IPS-20b (cell line): Measurements from ENCODE around the gene POU2F1.

Experiments
- H3K27ac ChIP-seq: one replicate; pipeline ENCODE4 v1.5.1; 2013; ENCODE audit warnings: low read length
- H3K27me3 ChIP-seq: 2 replicates; pipeline ENCODE4 v1.6.1; 2013; ENCODE audit warnings: mild to moderate bottlenecking, low read length, inconsistent platforms; ENCODE audit not compliant: insufficient read depth
- H3K36me3 ChIP-seq: 2 replicates; pipeline ENCODE4 v1.6.1; 2013; ENCODE audit warnings: low read depth, mild to moderate bottlenecking, inconsistent platforms, low read length, moderate library complexity; ENCODE audit not compliant: insufficient read depth
- H3K4me1 ChIP-seq: 2 replicates; pipeline ENCODE4 v1.6.1; 2013; ENCODE audit warnings: mild to moderate bottlenecking, control low read depth, inconsistent platforms, low read length, moderate library complexity; ENCODE audit not compliant: insufficient read depth
- H3K4me3 ChIP-seq: 2 replicates; pipeline ENCODE4 v1.5.1; 2013; ENCODE audit warnings: mild to moderate bottlenecking, low read length, inconsistent platforms
- H3K9ac ChIP-seq: 2 replicates; pipeline ENCODE4 v1.6.1; 2013; ENCODE audit warnings: low read depth, mild to moderate bottlenecking, inconsistent platforms, low read length, moderate library complexity
- H3K9me3 ChIP-seq: 2 replicates; pipeline ENCODE4 v1.6.1; 2013; ENCODE audit warnings: mild to moderate bottlenecking, low read depth, low read length, inconsistent platforms; ENCODE audit not compliant: insufficient read depth

POU2F1 gene

DNA sequence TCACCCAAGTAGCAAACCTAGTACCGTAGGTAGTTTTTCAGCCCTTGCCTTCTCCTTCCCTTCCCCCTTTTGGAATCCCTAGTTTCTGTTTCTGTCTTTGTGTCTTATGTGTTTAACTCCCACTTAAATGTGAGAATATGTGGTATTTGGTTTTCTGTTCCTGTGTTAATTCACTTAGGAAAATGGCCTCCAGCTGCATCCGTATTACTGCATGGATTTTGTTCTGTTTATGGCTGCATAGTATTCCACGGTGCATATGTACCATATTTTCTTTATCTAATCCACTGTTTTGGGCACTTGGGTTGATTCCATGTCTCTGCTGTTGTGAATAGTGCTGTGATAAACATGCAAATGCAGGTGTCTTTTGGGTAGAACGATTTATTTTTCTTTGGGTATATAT lies 138.6 kb downstream of the POU2F1 start:
- H3K27me3 ChIP-seq: no peaks in the 10 kb centered on the region
- peaks cover 11% of the 10 kb centered on the region; the same call in 1 of the 2 replicates for H3K4me1 ChIP-seq
- no peaks in the 10 kb centered on the region for H3K9me3 ChIP-seq
- H3K27ac ChIP-seq: no peak overlapping the region
- no peak overlapping the region for H3K4me3 ChIP-seq
- no peaks in the 10 kb centered on the region for H3K36me3 ChIP-seq
- no peak overlapping the region for H3K9ac ChIP-seq

DNA sequence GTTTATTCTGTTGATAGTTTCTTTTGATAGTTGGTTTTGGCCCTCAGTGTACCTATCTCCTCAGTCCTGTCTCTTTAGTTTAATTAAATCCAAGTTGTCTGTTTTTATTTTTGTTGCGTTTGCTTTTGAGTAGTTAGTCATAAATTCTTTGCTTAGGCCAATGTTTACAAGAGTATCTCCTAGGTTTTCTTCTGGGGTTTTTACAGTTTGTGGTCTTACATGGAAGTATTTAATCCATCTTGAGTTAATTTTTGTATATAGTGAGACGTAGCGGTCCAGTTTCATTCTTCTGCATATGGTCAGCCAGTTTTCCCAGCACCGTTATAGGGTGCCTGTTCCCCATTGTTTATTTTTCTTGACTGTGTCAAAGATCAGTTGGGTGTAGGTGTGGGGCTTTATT lies 139.4 kb downstream of the POU2F1 start:
- Histone ChIP-seq H3K27me3 (no peaks in the 10 kb centered on the region), H3K9me3 (no peaks in the 10 kb centered on the region), H3K27ac (no peak overlapping the region), H3K4me1 (peaks cover 16% of the 10 kb centered on the region; the same call in 1 of the 2 replicates), H3K9ac (no peak overlapping the region), H3K36me3 (no peaks in the 10 kb centered on the region; the same call in 1 of the 2 replicates), H3K4me3 (no peak overlapping the region)

DNA sequence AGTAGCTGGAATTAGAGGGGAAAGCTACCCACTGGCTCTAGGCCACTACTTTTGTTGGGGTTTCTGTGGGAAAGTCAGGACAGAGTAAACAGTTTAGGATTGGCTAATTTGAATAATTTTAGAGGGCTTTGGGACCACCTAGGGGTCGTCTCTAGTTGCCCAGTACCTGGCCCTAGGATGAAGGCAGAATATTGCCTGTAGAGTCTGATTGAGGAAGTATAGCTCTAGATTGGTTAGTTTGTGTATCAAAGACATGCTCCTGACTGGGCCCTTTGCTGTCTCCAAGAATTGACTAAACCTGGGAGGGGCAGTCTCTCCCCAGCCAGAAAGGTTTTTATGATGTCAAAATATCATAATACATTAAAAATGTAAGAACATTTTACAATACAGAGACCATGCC lies 142.0 kb downstream of the POU2F1 start:
- peaks cover 17% of the 10 kb centered on the region; the same call in 1 of the 2 replicates for H3K36me3 ChIP-seq
- no peak overlapping the region for H3K4me3 ChIP-seq
- H3K27ac ChIP-seq: no peak overlapping the region
- H3K27me3 ChIP-seq: no peaks in the 10 kb centered on the region
- no peak overlapping the region for H3K9ac ChIP-seq
- no peaks in the 10 kb centered on the region for H3K9me3 ChIP-seq
- H3K4me1 ChIP-seq: peaks cover 23% of the 10 kb centered on the region; the same call in 1 of the 2 replicates

DNA sequence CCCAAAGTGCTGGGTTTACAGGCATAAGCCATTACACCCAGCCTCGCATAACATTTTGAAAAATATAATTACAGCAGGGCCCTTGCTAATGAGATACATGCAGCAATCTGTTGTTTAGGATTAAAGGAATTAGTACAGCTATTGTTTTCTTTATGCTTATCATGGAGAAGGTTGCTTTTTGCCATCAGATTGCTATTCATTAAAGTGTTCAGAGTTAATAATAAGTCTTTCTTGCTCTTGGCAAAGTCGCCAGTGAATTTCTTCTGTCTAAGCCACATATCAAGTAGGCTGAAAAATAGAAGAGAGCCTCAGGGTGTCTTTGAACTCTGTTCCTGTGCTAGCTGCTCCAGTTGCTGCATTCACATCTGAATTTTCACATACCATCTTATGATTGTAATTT lies 144.1 kb downstream of the POU2F1 start:
- peaks cover 19% of the 10 kb centered on the region; the same call in 1 of the 2 replicates for H3K36me3 ChIP-seq
- H3K9ac ChIP-seq: no peak overlapping the region
- no peak overlapping the region for H3K27ac ChIP-seq
- no peaks in the 10 kb centered on the region for H3K9me3 ChIP-seq
- no peak overlapping the region for H3K4me3 ChIP-seq
- peaks cover 23% of the 10 kb centered on the region; the same call in 1 of the 2 replicates for H3K4me1 ChIP-seq
- H3K27me3 ChIP-seq: no peaks in the 10 kb centered on the region

DNA sequence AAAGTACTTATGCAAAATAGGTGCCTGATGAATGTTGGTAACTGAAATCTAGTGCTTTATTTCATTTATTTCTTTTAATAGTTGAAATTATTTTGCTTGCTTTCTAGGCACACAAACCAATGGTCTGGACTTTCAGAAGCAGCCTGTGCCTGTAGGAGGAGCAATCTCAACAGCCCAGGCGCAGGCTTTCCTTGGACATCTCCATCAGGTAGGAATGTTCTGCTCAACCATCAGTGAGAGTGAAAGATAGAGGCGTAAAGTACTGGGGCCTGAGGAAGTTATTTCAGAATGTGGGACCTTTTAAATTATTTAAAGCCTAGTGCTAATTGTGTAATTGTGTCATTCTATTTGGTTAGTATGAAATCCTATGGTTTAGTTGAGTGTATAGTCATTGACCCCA lies 144.7 kb downstream of the POU2F1 start:
- Histone ChIP-seq H3K9me3 (no peaks in the 10 kb centered on the region), H3K36me3 (peaks cover 19% of the 10 kb centered on the region; the same call in 1 of the 2 replicates), H3K27ac (no peak overlapping the region), H3K4me3 (no peak overlapping the region), H3K27me3 (no peaks in the 10 kb centered on the region), H3K4me1 (peaks cover 23% of the 10 kb centered on the region; the same call in 1 of the 2 replicates), H3K9ac (no peak overlapping the region)

DNA sequence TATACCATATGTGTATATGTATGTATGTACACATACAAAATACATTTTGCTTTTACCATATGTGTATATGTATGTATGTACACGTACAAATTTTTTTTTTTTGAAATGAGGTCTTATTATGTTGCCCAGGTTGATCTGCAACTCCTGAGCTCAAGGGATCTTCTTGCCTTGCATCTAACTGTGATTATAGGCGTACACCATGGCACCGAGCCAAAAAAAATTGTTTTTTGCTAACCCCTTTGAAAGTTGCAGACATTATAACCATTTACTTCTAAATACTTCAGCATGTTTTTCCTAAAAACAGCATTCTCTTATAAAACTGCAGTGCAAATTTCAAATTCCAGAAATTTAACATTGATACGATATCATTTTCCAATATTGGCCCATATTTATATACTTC lies 147.0 kb downstream of the POU2F1 start:
- Histone ChIP-seq H3K4me1 (peaks cover 14% of the 10 kb centered on the region; the same call in 1 of the 2 replicates), H3K27ac (no peak overlapping the region), H3K9ac (no peak overlapping the region), H3K4me3 (no peak overlapping the region), H3K27me3 (no peaks in the 10 kb centered on the region), H3K36me3 (peaks cover 31% of the 10 kb centered on the region), H3K9me3 (no peaks in the 10 kb centered on the region)

DNA sequence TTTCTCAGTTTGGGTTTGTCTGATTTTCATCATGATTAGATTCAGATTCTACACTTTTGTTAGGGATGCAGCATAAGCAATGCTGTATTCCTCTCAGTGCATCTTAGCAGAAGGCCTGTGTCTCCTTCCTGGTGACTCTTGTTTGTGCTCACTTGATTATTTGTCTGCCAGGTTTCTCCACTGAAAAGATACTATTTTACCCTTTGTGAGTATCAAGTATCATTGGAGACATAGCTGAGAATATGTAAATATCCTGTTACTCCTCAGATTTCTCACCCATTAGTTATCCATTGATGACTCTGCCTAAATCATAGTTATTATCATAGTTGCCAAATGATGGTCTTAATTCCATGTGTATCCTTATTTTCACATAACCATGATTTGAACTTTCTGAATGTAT lies 148.5 kb downstream of the POU2F1 start:
- Histone ChIP-seq H3K36me3 (peaks cover 31% of the 10 kb centered on the region), H3K9me3 (no peaks in the 10 kb centered on the region), H3K27ac (no peak overlapping the region), H3K9ac (no peak overlapping the region), H3K27me3 (no peaks in the 10 kb centered on the region), H3K4me3 (no peak overlapping the region), H3K4me1 (peaks cover 21% of the 10 kb centered on the region; the same call in 1 of the 2 replicates)

DNA sequence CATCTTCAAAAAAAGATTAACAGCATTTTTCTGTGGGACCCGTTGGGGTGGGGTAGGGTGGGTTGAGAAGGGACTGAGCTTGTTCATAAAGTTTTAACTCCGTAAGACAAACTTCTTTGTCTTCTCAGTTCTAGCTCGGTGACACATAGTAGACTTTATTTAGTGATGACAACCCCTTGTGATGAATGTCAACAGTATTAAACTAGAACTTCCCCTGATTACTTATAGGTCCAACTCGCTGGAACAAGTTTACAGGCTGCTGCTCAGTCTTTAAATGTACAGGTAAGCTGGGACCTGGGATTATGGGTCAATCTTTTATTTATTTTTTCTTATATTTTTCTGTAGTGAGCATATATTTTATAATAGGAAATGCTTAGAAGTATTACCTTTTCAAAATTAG lies 149.2 kb downstream of the POU2F1 start:
- peaks cover 18% of the 10 kb centered on the region; the same call in 1 of the 2 replicates for H3K4me1 ChIP-seq
- H3K9me3 ChIP-seq: no peaks in the 10 kb centered on the region
- H3K9ac ChIP-seq: no peak overlapping the region
- H3K27ac ChIP-seq: no peak overlapping the region
- no peaks in the 10 kb centered on the region for H3K27me3 ChIP-seq
- peaks cover 31% of the 10 kb centered on the region for H3K36me3 ChIP-seq
- H3K4me3 ChIP-seq: no peak overlapping the region

DNA sequence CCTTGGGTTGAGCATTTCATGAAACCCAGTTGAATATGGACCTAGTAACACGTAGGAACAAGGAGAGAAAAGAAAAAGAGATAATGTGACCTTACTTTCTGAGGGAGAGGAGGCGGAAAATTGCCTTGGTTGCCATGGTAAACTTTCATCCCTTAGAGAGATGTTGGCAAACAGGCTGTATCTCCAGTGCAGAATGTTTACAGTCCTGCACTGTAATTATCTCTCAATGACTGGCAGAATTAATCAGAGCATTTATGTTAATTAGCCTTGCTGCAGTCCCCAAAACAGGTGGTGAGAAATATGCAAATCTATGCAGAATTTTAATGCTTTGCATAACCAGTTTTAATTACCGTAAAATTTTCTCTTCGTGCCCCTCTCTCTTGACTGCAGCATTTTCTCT lies 150.3 kb downstream of the POU2F1 start:
- Histone ChIP-seq H3K27ac (no peak overlapping the region), H3K9me3 (no peaks in the 10 kb centered on the region), H3K9ac (no peak overlapping the region), H3K27me3 (no peaks in the 10 kb centered on the region), H3K36me3 (peaks cover 29% of the 10 kb centered on the region), H3K4me1 (peaks cover 10% of the 10 kb centered on the region; the same call in 1 of the 2 replicates), H3K4me3 (no peak overlapping the region)

DNA sequence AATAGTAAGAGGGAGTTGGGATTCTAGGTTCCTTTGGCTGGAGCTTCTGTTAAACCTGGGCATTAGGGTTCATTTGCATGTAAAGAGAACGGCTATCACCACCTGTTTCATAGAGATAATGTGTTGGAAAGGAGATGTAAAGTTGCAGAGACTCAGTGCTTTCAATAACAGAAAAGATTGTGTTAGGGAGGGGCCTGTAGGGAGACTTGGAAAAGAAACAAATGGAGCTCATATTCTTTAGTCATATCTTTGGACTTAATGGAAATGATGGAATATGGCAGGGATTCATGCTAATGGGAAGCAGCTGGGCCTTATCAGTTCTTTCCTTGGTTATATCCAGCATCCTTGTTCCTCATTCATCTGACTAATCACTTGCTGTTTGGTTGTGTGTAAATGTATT lies 152.7 kb downstream of the POU2F1 start:
- Histone ChIP-seq H3K9ac (no peak overlapping the region), H3K4me3 (no peak overlapping the region; the same call in 1 of the 2 replicates), H3K27me3 (no peaks in the 10 kb centered on the region), H3K27ac (no peak overlapping the region), H3K36me3 (peaks cover 34% of the 10 kb centered on the region), H3K9me3 (no peaks in the 10 kb centered on the region), H3K4me1 (peaks cover 10% of the 10 kb centered on the region; the same call in 1 of the 2 replicates)

DNA sequence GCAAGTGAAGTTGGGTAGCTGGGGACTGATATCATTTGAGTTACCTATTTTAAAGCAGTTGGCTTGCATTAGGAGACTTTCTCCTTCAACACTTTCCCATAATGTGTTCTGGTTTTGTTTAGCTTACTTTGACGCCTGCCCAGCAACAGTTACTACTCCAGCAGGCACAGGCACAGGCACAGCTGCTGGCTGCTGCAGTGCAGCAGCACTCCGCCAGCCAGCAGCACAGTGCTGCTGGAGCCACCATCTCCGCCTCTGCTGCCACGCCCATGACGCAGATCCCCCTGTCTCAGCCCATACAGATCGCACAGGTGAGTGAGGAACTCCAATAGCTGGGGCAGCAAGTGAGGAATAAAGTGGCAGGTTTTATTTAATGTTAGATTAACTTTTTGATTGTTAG lies 153.3 kb downstream of the POU2F1 start:
- Histone ChIP-seq H3K27ac (no peak overlapping the region), H3K4me3 (no peak overlapping the region), H3K36me3 (peaks cover 34% of the 10 kb centered on the region), H3K4me1 (peaks cover 10% of the 10 kb centered on the region; the same call in 1 of the 2 replicates), H3K9me3 (no peaks in the 10 kb centered on the region), H3K9ac (no peak overlapping the region), H3K27me3 (no peaks in the 10 kb centered on the region)

DNA sequence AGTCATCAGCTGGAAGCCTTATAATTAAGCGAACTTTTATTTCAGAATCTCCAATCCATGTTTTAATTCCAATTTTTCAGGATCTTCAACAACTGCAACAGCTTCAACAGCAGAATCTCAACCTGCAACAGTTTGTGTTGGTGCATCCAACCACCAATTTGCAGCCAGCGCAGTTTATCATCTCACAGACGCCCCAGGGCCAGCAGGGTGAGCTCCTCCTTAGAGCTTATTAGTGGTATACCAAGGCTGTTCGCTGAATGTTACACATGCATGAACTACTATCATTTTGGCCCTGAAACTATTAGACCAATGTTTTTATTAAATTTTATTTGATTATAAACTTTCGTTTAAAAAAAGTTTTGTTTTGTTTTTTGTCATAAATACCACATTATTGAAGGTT lies 155.3 kb downstream of the POU2F1 start:
- peaks cover 10% of the 10 kb centered on the region; the same call in 1 of the 2 replicates for H3K4me1 ChIP-seq
- no peak overlapping the region for H3K27ac ChIP-seq
- peaks cover 47% of the 10 kb centered on the region for H3K36me3 ChIP-seq
- no peaks in the 10 kb centered on the region for H3K9me3 ChIP-seq
- H3K4me3 ChIP-seq: no peak overlapping the region
- no peaks in the 10 kb centered on the region for H3K27me3 ChIP-seq
- H3K9ac ChIP-seq: no peak overlapping the region
